ENCODE measurements around the gene MT3.

DNA sequence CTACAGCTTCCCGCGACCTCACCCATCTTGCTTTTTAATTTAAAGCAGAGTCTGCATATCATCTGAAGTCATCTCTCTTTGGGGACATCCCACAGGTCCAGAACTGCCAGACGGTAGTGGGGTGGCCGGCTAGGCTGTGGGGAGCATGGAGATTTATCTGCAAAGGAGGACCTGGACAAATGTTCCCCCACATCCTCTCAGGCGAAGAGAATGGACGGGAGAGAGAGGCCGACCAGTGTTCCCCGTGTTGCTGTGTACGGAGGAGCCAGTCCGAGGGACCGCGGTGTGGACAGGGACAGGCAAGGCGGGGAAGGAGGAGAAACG is 42.5 kb downstream of the MT3 start:
- no peak for TF ChIP-seq CTCF (IDR thresholded peaks at IDR 0.05; ENCODE audit: low read depth, low read length)
- TF ChIP-seq EZH2phosphoT487 (IDR thresholded peaks at IDR 0.05; ENCODE audit: low read depth), result no peak

Data from OCI-LY3 (cell line).